MM.1S (cell line): ENCODE measurements around the gene SSBP2.

Experiments
- DNase-seq: peaks from one replicate; pipeline ENCODE4 v3.0.0-alpha.2; 2015
- H2AFZ ChIP-seq: fragments of 300-600 bp; sonication (generic); 2 replicates; pipeline ENCODE4 v1.6.0; 2016; ENCODE audit warnings: antibody characterized with exemption, low read length
- H3F3A ChIP-seq: fragments of 300-600 bp; sonication (generic); 2 replicates; pipeline ENCODE4 v1.6.1; 2016; ENCODE audit warnings: mild to moderate bottlenecking, antibody characterized with exemption, low read length, moderate library complexity, mixed read lengths; ENCODE audit not compliant: insufficient read depth
- H3K27ac ChIP-seq: fragments of 300-600 bp; sonication (generic); 2 replicates; pipeline ENCODE4 v1.5.1; 2016; ENCODE audit warnings: mild to moderate bottlenecking, low read length
- H3K27me3 ChIP-seq: fragments of 300-600 bp; sonication (generic); replicated peaks from 2 replicates; pipeline ENCODE4 v1.6.0; 2016; ENCODE audit warnings: low read length; ENCODE audit not compliant: insufficient read depth
- H3K36me3 ChIP-seq: fragments of 300-600 bp; sonication (generic); replicated peaks from 2 replicates; pipeline ENCODE4 v1.6.1; 2016; ENCODE audit warnings: mild to moderate bottlenecking, low read length, mixed read lengths; ENCODE audit not compliant: insufficient read depth
- H3K4me1 ChIP-seq: fragments of 300-600 bp; sonication (generic); 2 replicates; pipeline ENCODE4 v1.6.1; 2016; ENCODE audit warnings: low read length, mixed read lengths
- H3K4me2 ChIP-seq: fragments of 300-600 bp; sonication (generic); 2 replicates; pipeline ENCODE4 v1.6.0; 2016; ENCODE audit warnings: low read depth, low read length
- H3K4me3 ChIP-seq: fragments of 300-600 bp; sonication (generic); 2 replicates; pipeline ENCODE4 v1.5.1; 2016; ENCODE audit warnings: low read length, mixed read lengths
- H3K79me2 ChIP-seq: fragments of 300-600 bp; sonication (generic); 2 replicates; pipeline ENCODE4 v1.6.1; 2016; ENCODE audit warnings: mixed run types, low read length, mixed read lengths
- H3K9ac ChIP-seq: fragments of 300-600 bp; sonication (generic); 2 replicates; pipeline ENCODE4 v1.6.1; 2016; ENCODE audit warnings: low read length, mixed read lengths
- H3K9me2 ChIP-seq: fragments of 300-600 bp; sonication (generic); replicated peaks from 2 replicates; pipeline ENCODE4 v1.6.1; 2016; ENCODE audit warnings: mild to moderate bottlenecking, low read length, mixed read lengths; ENCODE audit not compliant: insufficient read depth
- H3K9me3 ChIP-seq: fragments of 300-600 bp; sonication (generic); replicated peaks from 2 replicates; pipeline ENCODE4 v1.6.1; 2016; ENCODE audit warnings: mild to moderate bottlenecking, low read length, mixed read lengths; ENCODE audit not compliant: insufficient read depth
- H4K20me1 ChIP-seq: fragments of 300-600 bp; sonication (generic); 2 replicates; pipeline ENCODE4 v1.6.1; 2016; ENCODE audit warnings: mild to moderate bottlenecking, low read length, moderate library complexity, mixed read lengths; ENCODE audit not compliant: insufficient read depth
- EZH2 ChIP-seq: fragments of 300-600 bp; sonication (generic); optimal IDR thresholded peaks from 2 replicates; pipeline ENCODE3; 2017; ENCODE audit warnings: low read depth, mild to moderate bottlenecking, antibody characterized with exemption, low read length, mixed read lengths
- EZH2phosphoT487 ChIP-seq: fragments of 300-600 bp; sonication (generic); IDR thresholded peaks from 2 replicates; pipeline ENCODE4 v1.6.1; 2018; ENCODE audit warnings: antibody characterized with exemption, low read length
- TF ChIP-seq, protein P1 (sequence below): fragments of 300-600 bp; sonication (generic); IDR thresholded peaks from 2 replicates; pipeline ENCODE4 v1.5.1; 2016; ENCODE audit warnings: antibody characterized with exemption, low read length, mixed read lengths

SSBP2 gene

DNA sequence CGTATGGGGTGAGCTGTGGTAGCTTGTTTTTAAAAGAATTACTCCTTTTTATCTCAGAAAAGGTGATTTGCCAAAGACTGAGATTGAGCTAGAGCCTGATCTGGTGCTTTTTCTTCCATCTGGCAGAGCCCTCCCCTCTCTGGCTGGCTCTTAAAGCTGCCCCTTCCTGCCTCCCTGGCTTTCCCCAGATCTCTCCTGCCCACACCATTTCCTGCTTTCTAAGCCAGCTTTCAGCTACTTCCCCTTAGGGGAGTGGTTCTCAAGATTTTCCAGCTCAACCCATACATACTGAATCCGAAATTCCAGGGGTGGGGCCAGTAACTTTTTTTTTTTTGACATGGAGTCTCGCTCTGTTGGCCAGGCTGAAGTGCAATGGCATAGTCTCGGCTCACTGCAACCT, 352.2 kb downstream of the SSBP2 start:
- Histone ChIP-seq H3K27ac (no peak overlapping the region), H3K9ac (no peak overlapping the region), H3K4me2 (no peak overlapping the region), H3K4me1 (no peaks in the 10 kb centered on the region), H3K27me3 (no peaks in the 10 kb centered on the region), H3K9me2 (no peaks in the 10 kb centered on the region), H3K9me3 (no peaks in the 10 kb centered on the region), H4K20me1 (no peaks in the 10 kb centered on the region), H2AFZ (no peak overlapping the region), H3K36me3 (no peaks in the 10 kb centered on the region), H3F3A (no peaks in the 10 kb centered on the region), H3K4me3 (no peak overlapping the region), H3K79me2 (no peaks in the 10 kb centered on the region)
- DNase-seq: no peak
- TF ChIP-seq EZH2phosphoT487 (no peak), EZH2 (no peak)
- TF ChIP-seq, protein P1, sequence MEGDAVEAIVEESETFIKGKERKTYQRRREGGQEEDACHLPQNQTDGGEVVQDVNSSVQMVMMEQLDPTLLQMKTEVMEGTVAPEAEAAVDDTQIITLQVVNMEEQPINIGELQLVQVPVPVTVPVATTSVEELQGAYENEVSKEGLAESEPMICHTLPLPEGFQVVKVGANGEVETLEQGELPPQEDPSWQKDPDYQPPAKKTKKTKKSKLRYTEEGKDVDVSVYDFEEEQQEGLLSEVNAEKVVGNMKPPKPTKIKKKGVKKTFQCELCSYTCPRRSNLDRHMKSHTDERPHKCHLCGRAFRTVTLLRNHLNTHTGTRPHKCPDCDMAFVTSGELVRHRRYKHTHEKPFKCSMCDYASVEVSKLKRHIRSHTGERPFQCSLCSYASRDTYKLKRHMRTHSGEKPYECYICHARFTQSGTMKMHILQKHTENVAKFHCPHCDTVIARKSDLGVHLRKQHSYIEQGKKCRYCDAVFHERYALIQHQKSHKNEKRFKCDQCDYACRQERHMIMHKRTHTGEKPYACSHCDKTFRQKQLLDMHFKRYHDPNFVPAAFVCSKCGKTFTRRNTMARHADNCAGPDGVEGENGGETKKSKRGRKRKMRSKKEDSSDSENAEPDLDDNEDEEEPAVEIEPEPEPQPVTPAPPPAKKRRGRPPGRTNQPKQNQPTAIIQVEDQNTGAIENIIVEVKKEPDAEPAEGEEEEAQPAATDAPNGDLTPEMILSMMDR: no peak

DNA sequence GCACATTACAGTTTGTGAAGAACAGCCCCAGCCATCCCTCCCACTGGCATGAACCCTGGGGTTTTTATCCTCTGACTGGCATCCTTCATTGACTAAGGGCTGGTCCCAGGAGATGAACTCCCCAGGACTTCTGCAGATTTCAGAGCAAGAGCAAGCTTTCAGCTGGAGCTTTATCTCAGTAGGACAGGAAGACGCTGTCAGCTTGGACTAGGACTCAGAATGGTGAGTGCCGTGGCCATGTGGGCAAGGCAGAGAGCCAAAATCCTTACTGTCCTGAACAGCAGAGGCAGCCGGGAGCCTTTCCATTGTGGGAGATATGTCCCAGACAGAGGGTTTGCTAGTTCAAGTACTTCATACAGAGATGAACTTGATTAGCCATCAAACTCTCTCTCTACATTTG, 353.7 kb downstream of the SSBP2 start:
- H3K27me3 ChIP-seq: no peaks in the 10 kb centered on the region
- H3K4me3 ChIP-seq: no peak overlapping the region
- DNase-seq: no peak
- no peaks in the 10 kb centered on the region for H3K9me2 ChIP-seq
- H4K20me1 ChIP-seq: no peaks in the 10 kb centered on the region
- H2AFZ ChIP-seq: no peak overlapping the region
- no peaks in the 10 kb centered on the region for H3K79me2 ChIP-seq
- TF ChIP-seq, protein P1: no peak
- TF ChIP-seq EZH2phosphoT487: no peak
- no peaks in the 10 kb centered on the region for H3F3A ChIP-seq
- H3K4me2 ChIP-seq: no peak overlapping the region
- H3K4me1 ChIP-seq: no peaks in the 10 kb centered on the region
- H3K9ac ChIP-seq: no peak overlapping the region
- H3K9me3 ChIP-seq: no peaks in the 10 kb centered on the region
- no peak overlapping the region for H3K27ac ChIP-seq
- H3K36me3 ChIP-seq: no peaks in the 10 kb centered on the region

DNA sequence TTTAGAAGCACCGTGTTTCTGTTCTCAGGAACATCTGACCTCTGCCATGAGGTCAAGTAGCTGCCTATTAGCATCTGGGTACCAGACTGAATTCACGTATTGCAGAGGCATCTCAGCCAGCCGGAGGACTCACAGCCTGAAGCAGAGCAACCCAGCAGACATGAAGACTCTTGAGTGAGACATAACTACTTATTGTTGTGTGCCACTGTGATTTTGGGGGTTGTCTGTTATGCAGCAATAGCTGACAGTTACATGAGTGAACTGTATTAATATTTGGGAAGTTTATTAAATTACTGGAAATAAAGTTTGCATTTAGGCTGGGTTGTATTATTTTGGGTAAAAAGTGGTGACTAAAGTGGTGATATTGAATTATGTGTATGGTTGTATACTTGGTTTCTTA, 355.6 kb downstream of the SSBP2 start:
- H3K4me3 ChIP-seq: no peak overlapping the region
- no peaks in the 10 kb centered on the region for H3K9me2 ChIP-seq
- DNase-seq: no peak
- no peak overlapping the region for H3K27ac ChIP-seq
- no peak overlapping the region for H3K4me2 ChIP-seq
- H3K36me3 ChIP-seq: no peaks in the 10 kb centered on the region
- H3K4me1 ChIP-seq: no peaks in the 10 kb centered on the region
- no peaks in the 10 kb centered on the region for H4K20me1 ChIP-seq
- H2AFZ ChIP-seq: no peak overlapping the region
- H3K9ac ChIP-seq: no peak overlapping the region
- H3K9me3 ChIP-seq: no peaks in the 10 kb centered on the region
- no peaks in the 10 kb centered on the region for H3K27me3 ChIP-seq
- no peaks in the 10 kb centered on the region for H3F3A ChIP-seq
- no peaks in the 10 kb centered on the region for H3K79me2 ChIP-seq
- TF ChIP-seq, protein P1: no peak
- no peak for TF ChIP-seq EZH2
- no peak for TF ChIP-seq EZH2phosphoT487
